Renal cortex interstitium (tissue), 11 donors: Measurements from ENCODE around the gene MAPRE3. TPM values are rescaled to one million over a fixed set of nuclear protein-coding genes. Genes with fewer than 3 reads are reported as not detected.

ENCODE experiments used
- DNase-seq, 11 donors: peaks; one replicate each; pipeline ENCODE4 v3.0.0-alpha.2; 2013; ENCODE audit warnings: low read depth in 9 of 11, low spot score in 4 of 11; ENCODE audit errors: extremely low read depth in 1 of 11
- polyA plus RNA-seq, 3 donors: library from polyadenylated mRNA; unstranded; fragments of 120-200 nt; gene quantifications; one replicate each; pipeline ENCODE4 v1.2.1, GENCODE V29; 2013; ENCODE audit not compliant: insufficient read length in 3 of 3

Gene MAPRE3
- polyA plus RNA-seq, 3 donors = 9.6 to 15.8 (median 12.6) TPM

GRCh38 chr2:26942543-26943295 is 27.7 kb upstream of the MAPRE3 start:
- peak in 6 of 11 donors; percentile 29 to 46 (median 39) for DNase-seq

GRCh38 chr2:26945991-26946750 is 24.3 kb upstream of the MAPRE3 start:
- no peak for DNase-seq

- DNase-seq = no peak
Measured at GRCh38 chr2:26946841-26947784, 23.3 kb upstream of the MAPRE3 start.

GRCh38 chr2:26948800-26949199 is 21.6 kb upstream of the MAPRE3 start:
- DNase-seq = no peak

GRCh38 chr2:26950246-26950645 is 20.2 kb upstream of the MAPRE3 start:
- DNase-seq = no peak

GRCh38 chr2:26951236-26951635 is 19.2 kb upstream of the MAPRE3 start:
- no peak for DNase-seq

GRCh38 chr2:26952374-26952773 is 18.1 kb upstream of the MAPRE3 start:
- DNase-seq = no peak

GRCh38 chr2:26954135-26954534 is 16.3 kb upstream of the MAPRE3 start:
- DNase-seq = no peak

GRCh38 chr2:26957041-26957440 is 13.4 kb upstream of the MAPRE3 start:
- no peak for DNase-seq

- no peak for DNase-seq
Measured at GRCh38 chr2:26957534-26957933, 12.9 kb upstream of the MAPRE3 start.

GRCh38 chr2:26959331-26959730 is 11.1 kb upstream of the MAPRE3 start:
- DNase-seq = no peak

- no peak for DNase-seq
Measured at GRCh38 chr2:26964446-26965130, 5.8 kb upstream of the MAPRE3 start.

- DNase-seq = no peak
Measured at GRCh38 chr2:26968001-26968400, 2.4 kb upstream of the MAPRE3 start.

GRCh38 chr2:26969077-26969844 is 1.2 kb upstream of the MAPRE3 start:
- DNase-seq = no peak

- no peak for DNase-seq
Measured at GRCh38 chr2:26970928-26971627, 641 bp downstream of the MAPRE3 start.

- DNase-seq = no peak
Measured at GRCh38 chr2:26971911-26972786, 1.7 kb downstream of the MAPRE3 start.

- no peak for DNase-seq
Measured at GRCh38 chr2:26974352-26974751, 3.9 kb downstream of the MAPRE3 start.
